22Rv1 (cell line): Measurements from ENCODE around the gene SIGLEC12.

Experiments used
- ZFX ChIP-seq: fragments of 450-650 bp; IDR thresholded peaks from 2 replicates; pipeline ENCODE4 v1.6.1; 2017; ENCODE audit warnings: antibody characterized with exemption, borderline replicate concordance
- TF ChIP-seq, protein P1 (sequence below): fragments of 450-650 bp; IDR thresholded peaks from 2 replicates; pipeline ENCODE4 v1.5.1; 2017; ENCODE audit warnings: mild to moderate bottlenecking

DNA sequence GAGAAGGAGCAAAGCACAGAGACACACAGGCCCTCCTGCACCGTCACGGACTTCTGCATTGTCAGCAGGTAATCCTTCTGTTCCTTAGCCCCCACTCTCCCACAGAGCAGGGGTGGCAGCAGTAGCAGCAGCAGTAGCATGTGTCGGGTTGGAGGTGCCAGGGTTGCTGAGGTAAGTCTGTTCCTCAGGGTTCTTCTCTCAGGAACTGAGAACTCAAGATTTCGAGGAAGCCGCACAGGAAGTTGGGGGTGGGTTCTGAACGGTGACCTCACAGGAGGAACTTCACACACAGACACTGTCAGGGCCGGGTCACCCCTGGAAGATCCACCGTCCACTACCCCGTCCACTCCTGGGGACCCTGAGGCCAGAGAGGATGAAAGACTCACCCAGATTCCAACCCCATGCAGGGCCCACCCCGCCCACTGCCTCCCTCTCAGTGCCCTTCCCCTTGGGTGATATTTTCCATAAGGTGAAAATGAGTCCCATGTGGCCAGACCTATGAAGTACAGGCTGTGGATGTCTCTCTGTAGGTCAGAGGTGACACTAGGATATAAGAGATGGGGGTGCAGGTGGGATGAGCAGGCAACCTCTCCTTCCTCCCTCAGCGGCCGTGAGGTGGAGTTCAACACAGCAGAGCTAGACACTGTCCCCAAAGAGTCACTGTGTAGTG, at the start of gene SIGLEC12:
- TF ChIP-seq, protein P1, sequence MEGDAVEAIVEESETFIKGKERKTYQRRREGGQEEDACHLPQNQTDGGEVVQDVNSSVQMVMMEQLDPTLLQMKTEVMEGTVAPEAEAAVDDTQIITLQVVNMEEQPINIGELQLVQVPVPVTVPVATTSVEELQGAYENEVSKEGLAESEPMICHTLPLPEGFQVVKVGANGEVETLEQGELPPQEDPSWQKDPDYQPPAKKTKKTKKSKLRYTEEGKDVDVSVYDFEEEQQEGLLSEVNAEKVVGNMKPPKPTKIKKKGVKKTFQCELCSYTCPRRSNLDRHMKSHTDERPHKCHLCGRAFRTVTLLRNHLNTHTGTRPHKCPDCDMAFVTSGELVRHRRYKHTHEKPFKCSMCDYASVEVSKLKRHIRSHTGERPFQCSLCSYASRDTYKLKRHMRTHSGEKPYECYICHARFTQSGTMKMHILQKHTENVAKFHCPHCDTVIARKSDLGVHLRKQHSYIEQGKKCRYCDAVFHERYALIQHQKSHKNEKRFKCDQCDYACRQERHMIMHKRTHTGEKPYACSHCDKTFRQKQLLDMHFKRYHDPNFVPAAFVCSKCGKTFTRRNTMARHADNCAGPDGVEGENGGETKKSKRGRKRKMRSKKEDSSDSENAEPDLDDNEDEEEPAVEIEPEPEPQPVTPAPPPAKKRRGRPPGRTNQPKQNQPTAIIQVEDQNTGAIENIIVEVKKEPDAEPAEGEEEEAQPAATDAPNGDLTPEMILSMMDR, result no peak
- TF ChIP-seq ZFX, result no peak
